Upper lobe of left lung (tissue), 4 donors: ENCODE data around the gene LIPG.

Experiments used
- CTCF ChIP-seq, 6 experiments: fragments of 450-650 bp in 4 of 6; fragments of 200-600 bp in 2 of 6; sonication (generic) in 2 of 6; IDR thresholded peaks; one replicate each; pipeline ENCODE4 v1.5.1; 2016 to 2019; ENCODE audit warnings: antibody characterized with exemption in 6 of 6
- EP300 ChIP-seq, 4 donors: sonication (generic); formaldehyde crosslinking; IDR thresholded peaks; one replicate each; pipeline ENCODE4 v1.5.1; 2017; ENCODE audit warnings: antibody characterized with exemption in 4 of 4, control low read depth in 2 of 4
- POLR2A ChIP-seq, 4 donors: fragments of 450-650 bp; IDR thresholded peaks; one replicate each; pipeline ENCODE4 v1.5.1; 2016 to 2017; ENCODE audit warnings: antibody characterized with exemption in 4 of 4, mild to moderate bottlenecking in 2 of 4
- POLR2AphosphoS5 ChIP-seq, 2 donors: sonication (generic); formaldehyde crosslinking; IDR thresholded peaks; one replicate each; pipeline ENCODE4 v1.5.1; 2017; ENCODE audit warnings: antibody characterized with exemption in 2 of 2

GRCh38 chr18:49560277-49560623 is 1.6 kb upstream of the LIPG start:
- TF ChIP-seq POLR2AphosphoS5 (IDR thresholded peaks at IDR 0.05) (no peak), POLR2A (IDR thresholded peaks at IDR 0.05) (no peak), CTCF (IDR thresholded peaks at IDR 0.05) (no peak), EP300 (IDR thresholded peaks at IDR 0.05) (no peak)
